HEK293T (cell line): ENCODE measurements around the gene DNAH3.
"Not testable (repeated sequence)": the region's sequence is repeated elsewhere in the genome, so short reads cannot be mapped to it uniquely, and the experiment has no call there.

Experiments used
- CTCF ChIA-PET: fragments of 350-600 bp; formaldehyde crosslinking; extraction: SDS; loops from one replicate; lab custom pipeline; 2021; ENCODE audit warnings: antibody characterized with exemption, inconsistent platforms; lab: Yijun Ruan, JAX
- POLR2A ChIA-PET: fragments of 350-600 bp; formaldehyde crosslinking; extraction: SDS; loops from one replicate; lab custom pipeline; 2020; ENCODE audit warnings: antibody characterized with exemption, inconsistent platforms; lab: Yijun Ruan, JAX
- DNase-seq: peaks from one replicate; pipeline ENCODE4 v3.0.0; 2012; ENCODE audit warnings: mixed read lengths; ENCODE audit errors: extremely low spot score
- ARNT ChIP-seq: fragments of 450-650 bp; IDR thresholded peaks from 2 replicates; pipeline ENCODE4 v1.6.1; 2017; ENCODE audit warnings: mild to moderate bottlenecking
- BHLHE40 ChIP-seq: fragments of 450-650 bp; IDR thresholded peaks from 2 replicates; pipeline ENCODE4 v1.6.1; 2016; ENCODE audit warnings: mild to moderate bottlenecking, moderate library complexity, borderline replicate concordance
- CTBP1 ChIP-seq: fragments of 450-650 bp; IDR thresholded peaks from 2 replicates; pipeline ENCODE4 v1.6.1; 2016; ENCODE audit warnings: borderline replicate concordance
- ELF4 ChIP-seq: fragments of 450-650 bp; IDR thresholded peaks from 2 replicates; pipeline ENCODE4 v1.6.1; 2017; ENCODE audit warnings: antibody characterized with exemption
- FOXA1 ChIP-seq: fragments of 450-650 bp; IDR thresholded peaks from 2 replicates; pipeline ENCODE4 v1.6.1; 2016; ENCODE audit warnings: mild to moderate bottlenecking
- FOXK2 ChIP-seq: fragments of 450-650 bp; IDR thresholded peaks from 2 replicates; pipeline ENCODE4 v1.6.1; 2016; ENCODE audit warnings: mild to moderate bottlenecking
- FOXM1 ChIP-seq: fragments of 450-650 bp; IDR thresholded peaks from 2 replicates; pipeline ENCODE4 v1.6.1; 2017; ENCODE audit warnings: mild to moderate bottlenecking, borderline replicate concordance
- HDGF ChIP-seq: fragments of 450-650 bp; IDR thresholded peaks from 2 replicates; pipeline ENCODE4 v1.6.1; 2017; ENCODE audit warnings: antibody characterized with exemption, borderline replicate concordance
- L3MBTL2 ChIP-seq: fragments of 450-650 bp; conservative IDR thresholded peaks from 2 replicates; pipeline ENCODE4 v1.6.1; 2016; ENCODE audit warnings: mild to moderate bottlenecking
- LEF1 ChIP-seq: fragments of 450-650 bp; IDR thresholded peaks from 2 replicates; pipeline ENCODE4 v1.6.1; 2017; ENCODE audit warnings: mild to moderate bottlenecking, borderline replicate concordance
- NFRKB ChIP-seq: fragments of 450-650 bp; IDR thresholded peaks from 2 replicates; pipeline ENCODE4 v1.6.1; 2016; ENCODE audit warnings: mild to moderate bottlenecking, moderate library complexity
- PKNOX1 ChIP-seq: fragments of 450-650 bp; IDR thresholded peaks from 2 replicates; pipeline ENCODE4 v1.6.1; 2016
- SP1 ChIP-seq: fragments of 450-650 bp; IDR thresholded peaks from 2 replicates; pipeline ENCODE4 v1.6.1; 2017
- SUZ12 ChIP-seq: fragments of 450-650 bp; IDR thresholded peaks from 2 replicates; pipeline ENCODE4 v1.6.1; 2016; ENCODE audit warnings: mild to moderate bottlenecking
- TARDBP ChIP-seq: fragments of 450-650 bp; IDR thresholded peaks from 2 replicates; pipeline ENCODE4 v1.6.1; 2016
- ZNF384 ChIP-seq: fragments of 450-650 bp; IDR thresholded peaks from 2 replicates; pipeline ENCODE4 v1.6.1; 2016

DNAH3 gene

GRCh38 chr16:21060027-21060510, 90.6 kb downstream of the DNAH3 start:
- no peak for TF ChIP-seq CTBP1
- TF ChIP-seq NFRKB, result no peak
- TF ChIP-seq ZNF384, result no peak
- no peak for TF ChIP-seq LEF1
- TF ChIP-seq FOXK2, result no peak
- no peak for TF ChIP-seq TARDBP
- no peak for DNase-seq
- ChIA-PET POLR2A (no interaction called here), CTCF (no interaction called here)

- CTCF ChIA-PET, result no interaction called here
- POLR2A ChIA-PET, result no interaction called here
- no peak for TF ChIP-seq FOXM1
- TF ChIP-seq FOXK2, result no peak
- no peak for TF ChIP-seq HDGF
- TF ChIP-seq FOXA1, result no peak
- no peak for TF ChIP-seq ZNF384
- no peak for TF ChIP-seq SUZ12
- TF ChIP-seq LEF1, result no peak
- TF ChIP-seq PKNOX1, result no peak
- TF ChIP-seq TARDBP, result no peak
- TF ChIP-seq ELF4, result no peak
- TF ChIP-seq BHLHE40, result no peak
- no peak for TF ChIP-seq CTBP1
- no peak for TF ChIP-seq NFRKB
- TF ChIP-seq SP1, result no peak
- TF ChIP-seq ARNT, result no peak
- TF ChIP-seq L3MBTL2, result no peak
- no peak for DNase-seq
Observed at GRCh38 chr16:21057875-21058274, 92.8 kb downstream of the DNAH3 start.

- no peak for DNase-seq
- ChIA-PET CTCF (no interaction called here), POLR2A (no interaction called here)
- TF ChIP-seq SP1 (no peak), FOXK2 (no peak), ARNT (no peak), ELF4 (no peak), L3MBTL2 (no peak), PKNOX1 (no peak), TARDBP (no peak), SUZ12 (no peak), HDGF (no peak), NFRKB (no peak), BHLHE40 (no peak)
Observed at GRCh38 chr16:21056396-21056795, 94.2 kb downstream of the DNAH3 start.

- POLR2A ChIA-PET, DNase-seq, CTCF ChIA-PET: not testable (repeated sequence)
Observed at GRCh38 chr16:21055738-21056137, 94.9 kb downstream of the DNAH3 start.

GRCh38 chr16:21053590-21053989, 97.1 kb downstream of the DNAH3 start:
- ChIA-PET POLR2A (interaction anchor here (1.7 kb wide), 1 partner anchor 247 kb away, joined by 3 read pairs; the partner anchor contains the start of genes ERI2 and REXO5), CTCF (no interaction called here)
- DNase-seq, result no peak
- TF ChIP-seq SUZ12 (no peak), BHLHE40 (no peak), CTBP1 (no peak), ELF4 (no peak), HDGF (no peak), LEF1 (no peak), FOXK2 (no peak), TARDBP (no peak), L3MBTL2 (no peak), SP1 (no peak), ARNT (no peak), FOXA1 (no peak)

- 0 out of 2 replicates have a peak, but pooled peaks have one; percentile 7 for TF ChIP-seq ZNF384
- POLR2A ChIA-PET, CTCF ChIA-PET, DNase-seq: not testable (repeated sequence)
Observed at GRCh38 chr16:21048091-21048912, 102.3 kb downstream of the DNAH3 start.

- DNase-seq, result no peak
- CTCF ChIA-PET, result no interaction called here
- TF ChIP-seq L3MBTL2 (no peak), FOXA1 (no peak), ELF4 (no peak), ARNT (no peak), CTBP1 (no peak), BHLHE40 (no peak), TARDBP (no peak), HDGF (no peak), PKNOX1 (no peak), NFRKB (no peak), FOXK2 (no peak), ZNF384 (no peak)
- POLR2A ChIA-PET, result no interaction called here
Observed at GRCh38 chr16:21038197-21038596, 112.4 kb downstream of the DNAH3 start.
